HG03354 (cell line): Measurements from ENCODE around the gene CCL1.
"Not testable (repeated sequence)": the region's sequence is repeated elsewhere in the genome, so short reads cannot be mapped to it uniquely, and the experiment has no call there.

Experiments used
- ATAC-seq: cut with Tn5 transposase; IDR thresholded peaks from one replicate; pipeline ENCODE4 v1.9.1; 2021; ENCODE audit warnings: mild to moderate bottlenecking; ENCODE audit not compliant: unreplicated experiment, poor library complexity, severe bottlenecking

CCL1 gene

DNA sequence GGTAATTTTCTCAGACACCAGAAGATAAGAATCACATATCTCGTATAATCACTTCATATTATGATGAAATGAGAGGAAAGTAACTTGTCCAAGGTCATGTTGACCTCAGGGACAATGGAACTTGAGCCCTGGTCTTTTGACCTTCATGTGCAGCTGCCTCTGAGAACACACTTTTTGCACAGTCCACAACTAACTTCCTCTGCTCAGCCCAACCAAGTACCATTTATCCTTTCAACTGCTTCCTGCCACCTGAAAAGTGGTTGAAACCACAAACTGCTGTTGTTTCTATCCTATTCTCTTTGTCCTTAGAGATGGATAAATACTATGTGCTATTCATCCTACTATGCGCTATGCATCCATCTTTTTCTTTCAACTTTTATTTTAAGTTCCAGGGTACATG lies 2.3 kb upstream of the CCL1 start:
- ATAC-seq, result no peak

- ATAC-seq, result no peak
Observed at GRCh38 chr17:34364751-34365150, 1.7 kb upstream of the CCL1 start.

DNA sequence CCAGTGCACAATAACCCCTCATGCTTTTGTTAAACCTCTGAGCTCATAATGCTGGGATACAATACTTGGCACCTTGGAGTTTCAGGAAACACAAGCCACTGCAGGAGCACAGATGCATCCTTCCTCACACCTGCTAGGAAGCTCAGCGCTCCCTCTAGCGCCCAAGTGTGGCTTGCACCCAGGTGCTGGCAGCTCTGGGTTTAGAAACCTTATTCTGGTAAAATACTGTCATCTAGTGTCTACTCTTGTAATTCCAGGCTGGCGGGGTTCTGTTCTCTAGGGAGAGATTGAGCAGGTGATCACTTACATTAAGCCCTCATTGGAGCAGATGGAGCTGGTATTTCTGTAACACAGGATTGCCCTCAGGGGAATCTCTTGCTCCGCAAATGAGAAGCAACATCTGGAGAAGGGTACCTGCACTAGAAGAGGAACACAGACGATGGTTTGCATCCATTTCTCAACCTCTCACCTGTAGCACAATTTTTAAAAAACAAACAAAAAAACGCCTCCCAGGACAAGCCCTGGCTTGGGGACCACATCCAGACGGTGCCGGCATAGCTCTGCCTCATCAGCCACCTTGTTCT lies 1.5 kb downstream of the CCL1 start:
- peak; percentile 83 for ATAC-seq

- no peak for ATAC-seq
Observed at GRCh38 chr17:34360601-34361270, 2.3 kb downstream of the CCL1 start.

DNA sequence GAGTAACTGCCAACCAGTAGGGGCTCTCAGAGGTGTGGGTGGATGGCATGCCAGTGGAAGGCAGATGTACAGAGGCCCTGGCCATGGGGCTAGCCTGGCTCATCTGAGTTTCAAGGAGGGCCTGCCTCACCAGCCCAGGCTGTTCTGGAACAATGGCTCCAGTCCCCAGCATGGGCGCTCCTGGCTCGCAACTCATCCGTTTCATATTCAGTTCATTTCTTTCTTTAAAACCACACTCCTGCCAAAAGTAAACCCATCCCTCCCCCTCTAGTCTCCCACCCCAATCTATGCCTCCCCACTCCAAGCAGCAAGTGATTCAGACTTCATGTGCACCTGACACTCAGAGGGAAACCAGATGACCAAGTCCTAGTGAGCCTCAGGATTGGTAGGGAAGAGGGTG lies 4.4 kb downstream of the CCL1 start:
- ATAC-seq, result no peak

DNA sequence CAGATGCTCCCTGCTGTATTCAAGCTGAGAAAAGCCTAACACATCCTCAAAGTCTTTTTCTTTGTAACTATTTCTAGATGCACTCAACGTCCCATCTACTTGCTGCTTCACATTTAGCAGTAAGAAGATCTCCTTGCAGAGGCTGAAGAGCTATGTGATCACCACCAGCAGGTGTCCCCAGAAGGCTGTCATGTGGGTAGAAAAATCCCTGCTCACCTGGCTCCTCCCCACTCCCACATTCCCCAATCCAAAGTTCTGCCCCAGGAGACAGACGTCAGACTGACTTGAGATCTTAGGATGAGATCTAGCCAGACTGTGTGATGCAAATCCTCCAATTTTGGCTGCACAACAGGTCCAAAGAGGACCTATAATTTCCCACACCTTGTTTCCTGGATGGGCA lies 5.6 kb downstream of the CCL1 start:
- no peak for ATAC-seq

- no peak for ATAC-seq
Observed at GRCh38 chr17:34356194-34356593, 6.8 kb downstream of the CCL1 start, which contains the start of gene CCL13. TSS of gene CCL13 (plus strand) at chr17:34356480. CDS start at chr17:34356527, 47 bp downstream.

DNA sequence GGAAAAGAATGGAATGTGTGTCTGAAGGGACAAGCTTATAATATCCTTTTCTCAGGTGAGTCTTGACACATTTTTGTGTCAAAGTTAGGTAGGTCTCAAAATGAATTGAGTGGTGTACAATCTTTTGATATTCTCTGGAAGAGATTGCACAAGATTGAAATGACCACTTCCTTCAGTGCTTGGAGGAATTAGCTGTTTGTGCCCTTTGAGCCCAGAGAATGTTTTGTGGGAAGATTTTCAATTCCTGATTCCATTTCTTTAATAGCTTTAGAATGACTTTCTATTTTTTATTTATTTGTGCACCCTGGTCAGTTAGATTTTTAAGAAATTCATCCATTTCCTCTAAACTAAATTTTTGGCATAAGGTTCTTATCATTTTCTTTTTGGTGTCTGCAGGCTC lies 8.4 kb downstream of the CCL1 start:
- ATAC-seq, result no peak

DNA sequence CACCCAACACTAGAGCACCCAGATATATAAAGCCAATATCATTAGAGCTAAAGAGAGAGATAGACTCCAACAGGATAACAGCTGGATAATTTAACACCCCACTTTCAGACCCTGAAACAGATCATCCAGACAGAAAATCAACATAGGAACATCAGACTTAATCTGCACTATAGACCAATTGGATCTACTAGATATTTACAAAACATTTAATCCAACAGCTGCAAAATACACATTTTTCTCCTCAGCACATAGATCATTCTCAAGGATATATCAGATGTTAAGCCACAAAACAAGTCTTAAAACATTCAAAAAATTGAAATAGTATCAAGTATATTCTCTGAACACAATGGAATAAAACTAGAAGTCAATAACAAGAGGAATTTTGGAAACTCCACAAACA lies 10.8 kb downstream of the CCL1 start:
- no peak for ATAC-seq

DNA sequence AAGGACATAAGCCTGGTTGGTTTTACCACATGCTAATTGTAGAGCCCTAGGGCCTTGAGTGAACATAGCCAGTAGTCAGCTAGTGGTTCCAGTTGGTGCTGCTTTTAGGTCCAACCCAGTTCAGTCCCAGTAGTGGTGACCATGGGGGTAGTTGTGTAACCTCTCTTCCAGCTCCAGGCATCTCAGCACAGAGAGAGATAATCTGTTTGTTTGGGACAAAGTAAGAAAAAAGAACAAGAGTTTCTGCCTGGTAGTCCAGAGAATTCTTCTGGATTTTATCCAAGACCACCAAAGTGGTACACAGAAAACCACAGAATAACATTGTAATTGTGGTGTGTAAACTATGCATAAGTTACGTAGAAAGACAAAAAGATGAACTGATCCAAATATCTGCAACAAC lies 11.9 kb downstream of the CCL1 start:
- no peak for ATAC-seq

- no peak for ATAC-seq
Observed at GRCh38 chr17:34349751-34350150, 13.3 kb downstream of the CCL1 start.

- ATAC-seq, result no peak
Observed at GRCh38 chr17:34347063-34347462, 16.0 kb downstream of the CCL1 start.

DNA sequence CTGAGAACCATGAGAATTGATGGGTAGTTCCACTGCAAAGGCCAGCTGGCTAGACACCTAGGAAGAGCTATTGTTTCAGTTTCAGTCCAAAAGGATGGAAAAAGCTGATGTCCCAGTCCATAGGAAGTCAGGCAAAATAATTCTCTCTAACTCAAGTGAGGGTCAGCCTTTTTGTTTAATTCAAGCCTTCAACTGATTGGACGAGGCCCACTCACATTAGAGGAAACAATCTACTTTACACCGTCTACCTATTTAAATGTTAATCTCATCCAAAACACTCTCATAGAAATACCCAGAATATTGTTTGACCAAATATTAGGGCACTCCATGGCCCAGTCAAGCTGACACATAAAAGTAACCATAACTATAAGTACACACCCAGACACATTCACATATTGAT lies 21.1 kb downstream of the CCL1 start:
- ATAC-seq, result no peak

GRCh38 chr17:34339138-34339770 lies 23.8 kb downstream of the CCL1 start:
- no peak for ATAC-seq

- ATAC-seq, result no peak
Observed at GRCh38 chr17:34337701-34338100, 25.3 kb downstream of the CCL1 start.

DNA sequence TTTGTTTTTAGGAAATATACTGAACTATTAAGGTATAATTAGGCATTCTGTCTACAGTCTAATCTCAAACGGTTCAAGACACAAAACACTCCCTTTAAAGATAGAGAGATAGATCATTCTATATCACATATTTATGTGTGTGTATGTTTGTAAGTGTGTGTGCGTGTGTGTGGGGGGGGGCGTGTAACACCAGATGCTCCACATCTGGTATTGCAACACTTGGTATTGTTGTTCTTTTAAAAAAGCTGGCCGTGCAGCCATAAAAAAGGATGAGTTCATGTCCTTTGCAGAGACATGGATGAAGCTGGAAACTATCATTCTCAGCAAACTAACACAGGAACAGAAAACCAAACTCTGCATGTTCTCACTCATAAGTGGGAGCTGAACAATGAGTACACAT lies 35.5 kb downstream of the CCL1 start:
- not testable (repeated sequence) for ATAC-seq

DNA sequence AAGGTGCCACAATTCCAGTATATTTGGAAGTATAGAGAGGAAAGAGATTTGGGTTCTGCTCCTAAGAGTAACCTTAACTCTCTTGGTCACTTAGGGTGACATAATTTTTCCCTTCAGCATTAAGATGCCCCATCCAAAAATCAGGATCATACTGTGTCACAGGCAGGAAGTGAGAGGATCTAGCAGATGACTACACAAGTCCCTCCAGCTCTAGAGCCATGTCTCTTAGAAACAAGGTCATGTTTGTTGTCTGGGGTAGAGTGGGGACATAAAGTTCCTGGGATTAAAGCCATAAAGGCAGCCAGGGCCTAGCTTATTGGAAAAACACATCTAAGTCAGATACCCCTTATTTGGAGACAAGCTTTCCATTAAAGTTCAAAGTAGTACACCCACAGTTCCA lies 41.1 kb downstream of the CCL1 start:
- ATAC-seq, result no peak

- no peak for ATAC-seq
Observed at GRCh38 chr17:34319039-34319483, 44.0 kb downstream of the CCL1 start, which contains the start of gene CCL8. TSS of gene CCL8 (plus strand) at chr17:34319435. CDS start at chr17:34319502, 67 bp downstream.

- ATAC-seq, result no peak
Observed at GRCh38 chr17:34318474-34318873, 44.6 kb downstream of the CCL1 start.

GRCh38 chr17:34314279-34314678 lies 48.8 kb downstream of the CCL1 start:
- no peak for ATAC-seq

DNA sequence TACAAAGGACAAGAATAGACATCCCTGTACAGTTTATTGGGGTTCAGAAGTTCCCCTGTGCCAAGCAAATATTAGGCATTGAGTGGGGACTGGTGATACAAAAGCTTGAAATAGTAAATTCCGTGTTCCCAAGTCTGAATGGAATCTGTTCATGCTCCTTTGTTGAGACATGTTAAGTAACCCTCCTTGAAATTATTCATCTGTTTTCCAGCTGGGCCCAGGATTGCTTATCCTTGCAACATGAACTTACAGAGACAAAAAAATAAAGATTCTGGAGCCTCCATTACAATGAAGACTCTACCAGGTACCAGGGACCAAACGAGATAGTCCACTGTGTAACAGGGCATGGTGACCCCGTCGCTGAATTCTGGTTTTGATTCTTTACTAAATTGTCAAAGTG lies 49.9 kb downstream of the CCL1 start:
- no peak for ATAC-seq
